HG02943 (cell line): ENCODE measurements around the gene B3GNT3.
"Not testable (repeated sequence)": the region's sequence is repeated elsewhere in the genome, so short reads cannot be mapped to it uniquely, and the experiment has no call there.

Experiments
- ATAC-seq: cut with Tn5 transposase; IDR thresholded peaks from one replicate; pipeline ENCODE4 v1.9.1; 2021; ENCODE audit warnings: mild to moderate bottlenecking, low read depth, moderate library complexity; ENCODE audit not compliant: unreplicated experiment

Gene B3GNT3

GRCh38 chr19:17796013-17796837 lies 1.3 kb downstream of the B3GNT3 start:
- no peak for ATAC-seq

- ATAC-seq, result no peak
These were observed 2.0 kb downstream of the B3GNT3 start for GRCh38 chr19:17796838-17797423.

- ATAC-seq, result no peak
These were observed 2.7 kb downstream of the B3GNT3 start for GRCh38 chr19:17797424-17798201.

- ATAC-seq, result not testable (repeated sequence)
These were observed 3.7 kb downstream of the B3GNT3 start for GRCh38 chr19:17798599-17798998.

- no peak for ATAC-seq
These were observed 7.4 kb downstream of the B3GNT3 start for GRCh38 chr19:17802137-17802858.

- no peak for ATAC-seq
These were observed 8.4 kb downstream of the B3GNT3 start for GRCh38 chr19:17803264-17803896.

GRCh38 chr19:17805427-17805826 lies 10.5 kb downstream of the B3GNT3 start:
- no peak for ATAC-seq

- ATAC-seq, result no peak
These were observed 12.0 kb downstream of the B3GNT3 start for GRCh38 chr19:17806945-17807344.

GRCh38 chr19:17807731-17808316 lies 12.9 kb downstream of the B3GNT3 start:
- ATAC-seq, result no peak

- no peak for ATAC-seq
These were observed 16.2 kb downstream of the B3GNT3 start for GRCh38 chr19:17811103-17811502.

- no peak for ATAC-seq
These were observed 16.7 kb downstream of the B3GNT3 start for GRCh38 chr19:17811681-17812080.

- no peak for ATAC-seq
These were observed 17.2 kb downstream of the B3GNT3 start for GRCh38 chr19:17812099-17812498.

GRCh38 chr19:17817668-17818363 lies 22.9 kb downstream of the B3GNT3 start:
- no peak for ATAC-seq

GRCh38 chr19:17821190-17821589 lies 26.3 kb downstream of the B3GNT3 start, which contains the start of gene INSL3:
Gene INSL3, minus strand, starts transcription at chr19:17821519. Its CDS starts 13 bp downstream, at chr19:17821506.
- no peak for ATAC-seq

- no peak for ATAC-seq
These were observed 29.4 kb downstream of the B3GNT3 start for GRCh38 chr19:17824339-17824738.

- no peak for ATAC-seq
These were observed 31.6 kb downstream of the B3GNT3 start for GRCh38 chr19:17826508-17827056.

- no peak for ATAC-seq
These were observed 35.1 kb downstream of the B3GNT3 start for GRCh38 chr19:17829855-17830566.
